Measurements from ENCODE around the gene FXYD3.
A peak's percentile ranks its signal among the peaks of the same experiment; 100 is the strongest.
"Not testable (repeated sequence)": the region's sequence is repeated elsewhere in the genome, so short reads cannot be mapped to it uniquely, and the experiment has no call there.

Gene FXYD3

GRCh38 chr19:35086455-35086854, 29.2 kb upstream of the FXYD3 start:
- no peak for DNase-seq (ENCODE audit: low read depth)

GRCh38 chr19:35087393-35087792, 28.2 kb upstream of the FXYD3 start:
- no peak for DNase-seq (ENCODE audit: low read depth)

GRCh38 chr19:35088131-35088913, 27.3 kb upstream of the FXYD3 start:
- DNase-seq (ENCODE audit: low read depth) = no peak

GRCh38 chr19:35089554-35089953, 26.1 kb upstream of the FXYD3 start:
- DNase-seq (ENCODE audit: low read depth) = no peak

GRCh38 chr19:35090160-35090505, 25.5 kb upstream of the FXYD3 start:
- DNase-seq (ENCODE audit: low read depth) = no peak

- DNase-seq (ENCODE audit: low read depth) = peak; percentile 6
Observed at GRCh38 chr19:35090506-35091214, 25.0 kb upstream of the FXYD3 start.

GRCh38 chr19:35093430-35093829, 22.2 kb upstream of the FXYD3 start:
- DNase-seq (ENCODE audit: low read depth) = no peak

GRCh38 chr19:35093941-35094647, 21.5 kb upstream of the FXYD3 start:
- no peak for DNase-seq (ENCODE audit: low read depth)

GRCh38 chr19:35094656-35095055, 21.0 kb upstream of the FXYD3 start:
- DNase-seq (ENCODE audit: low read depth) = no peak

GRCh38 chr19:35095667-35096368, 19.8 kb upstream of the FXYD3 start:
- no peak for DNase-seq (ENCODE audit: low read depth)

- DNase-seq (ENCODE audit: low read depth) = no peak
Observed at GRCh38 chr19:35098413-35099049, 17.1 kb upstream of the FXYD3 start.

- no peak for DNase-seq (ENCODE audit: low read depth)
Observed at GRCh38 chr19:35099155-35099896, 16.3 kb upstream of the FXYD3 start.

GRCh38 chr19:35099897-35100275, 15.7 kb upstream of the FXYD3 start:
- DNase-seq (ENCODE audit: low read depth) = no peak

- DNase-seq (ENCODE audit: low read depth) = no peak
Observed at GRCh38 chr19:35100588-35101533, 14.8 kb upstream of the FXYD3 start.

GRCh38 chr19:35101949-35102348, 13.7 kb upstream of the FXYD3 start:
- not testable (repeated sequence) for DNase-seq (ENCODE audit: low read depth)

- DNase-seq (ENCODE audit: low read depth) = not testable (repeated sequence)
Observed at GRCh38 chr19:35103614-35104013, 12.0 kb upstream of the FXYD3 start.

- no peak for DNase-seq (ENCODE audit: low read depth)
Observed at GRCh38 chr19:35104361-35104760, 11.3 kb upstream of the FXYD3 start.

- DNase-seq (ENCODE audit: low read depth) = no peak
Observed at GRCh38 chr19:35105047-35105410, 10.6 kb upstream of the FXYD3 start.

- no peak for DNase-seq (ENCODE audit: low read depth)
Observed at GRCh38 chr19:35105411-35106290, 10.0 kb upstream of the FXYD3 start.
